Adrenal gland (tissue), 5 donors: ENCODE data around the gene NME7.

ENCODE experiments used
- POLR2A ChIP-seq, 2 donors: fragments of 450-650 bp; IDR thresholded peaks; one replicate each; pipeline ENCODE4 v1.6.1; 2017; ENCODE audit warnings: antibody characterized with exemption in 2 of 2, mild to moderate bottlenecking in 2 of 2, moderate library complexity in 1 of 2
- TF ChIP-seq, protein P1 (sequence below), 6 experiments: fragments of 450-650 bp in 4 of 6; fragments of 200-600 bp in 2 of 6; sonication (generic) in 1 of 6; IDR thresholded peaks; 1 replicate in 5 of 6; 2 replicates in 1 of 6; pipeline versions ENCODE4 v1.5.1 to v1.8.0; 2016 to 2021; ENCODE audit warnings: antibody characterized with exemption in 6 of 6, mild to moderate bottlenecking in 2 of 6, moderate library complexity in 1 of 6
- donor health status: DM: no; HTN: no; CAD: no.

DNA sequence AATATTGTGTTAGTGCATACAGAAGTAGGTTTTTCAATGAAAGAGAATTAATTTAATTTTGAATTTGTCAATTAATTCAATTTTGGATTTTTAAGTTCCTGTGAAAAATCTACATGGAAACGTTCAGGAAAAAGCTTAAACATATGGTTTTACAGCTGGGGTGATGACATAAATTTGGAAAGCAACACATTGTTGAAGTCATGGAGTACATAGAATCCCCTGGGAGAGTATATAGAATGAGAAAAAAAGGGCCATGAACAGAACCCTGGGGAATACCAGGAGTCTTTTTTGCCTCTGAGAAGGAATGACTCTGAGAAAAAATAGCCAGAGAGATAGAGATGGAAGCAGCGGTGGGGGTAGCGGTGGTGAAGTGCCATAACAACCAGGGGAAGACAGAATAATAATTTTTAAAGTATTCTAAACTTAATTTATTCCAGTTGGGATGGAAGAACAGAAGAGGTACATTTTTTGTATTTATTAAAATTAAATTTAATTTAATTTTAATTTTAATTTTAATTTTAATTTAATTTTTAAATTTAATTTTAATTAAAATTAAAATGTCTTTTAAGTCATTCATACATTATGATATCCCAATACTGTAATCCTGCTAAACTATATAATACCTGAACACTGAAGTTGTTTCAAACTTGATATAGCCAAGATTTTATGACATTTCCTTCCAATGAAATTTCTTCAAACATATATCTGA is 48.9 kb downstream of the NME7 start:
- TF ChIP-seq, protein P1, sequence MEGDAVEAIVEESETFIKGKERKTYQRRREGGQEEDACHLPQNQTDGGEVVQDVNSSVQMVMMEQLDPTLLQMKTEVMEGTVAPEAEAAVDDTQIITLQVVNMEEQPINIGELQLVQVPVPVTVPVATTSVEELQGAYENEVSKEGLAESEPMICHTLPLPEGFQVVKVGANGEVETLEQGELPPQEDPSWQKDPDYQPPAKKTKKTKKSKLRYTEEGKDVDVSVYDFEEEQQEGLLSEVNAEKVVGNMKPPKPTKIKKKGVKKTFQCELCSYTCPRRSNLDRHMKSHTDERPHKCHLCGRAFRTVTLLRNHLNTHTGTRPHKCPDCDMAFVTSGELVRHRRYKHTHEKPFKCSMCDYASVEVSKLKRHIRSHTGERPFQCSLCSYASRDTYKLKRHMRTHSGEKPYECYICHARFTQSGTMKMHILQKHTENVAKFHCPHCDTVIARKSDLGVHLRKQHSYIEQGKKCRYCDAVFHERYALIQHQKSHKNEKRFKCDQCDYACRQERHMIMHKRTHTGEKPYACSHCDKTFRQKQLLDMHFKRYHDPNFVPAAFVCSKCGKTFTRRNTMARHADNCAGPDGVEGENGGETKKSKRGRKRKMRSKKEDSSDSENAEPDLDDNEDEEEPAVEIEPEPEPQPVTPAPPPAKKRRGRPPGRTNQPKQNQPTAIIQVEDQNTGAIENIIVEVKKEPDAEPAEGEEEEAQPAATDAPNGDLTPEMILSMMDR (IDR thresholded peaks at IDR 0.05) = no peak
- TF ChIP-seq POLR2A (IDR thresholded peaks at IDR 0.05) = no peak
